Amniotic epithelial cell (primary cell): ENCODE data around the gene ETV5.
"Not testable (repeated sequence)": the region's sequence is repeated elsewhere in the genome, so short reads cannot be mapped to it uniquely, and the experiment has no call there.

Source experiments
- DNase-seq: peaks from one replicate; pipeline ENCODE4 v3.0.0-alpha.2; 2010; ENCODE audit warnings: low read depth

Gene ETV5

DNA sequence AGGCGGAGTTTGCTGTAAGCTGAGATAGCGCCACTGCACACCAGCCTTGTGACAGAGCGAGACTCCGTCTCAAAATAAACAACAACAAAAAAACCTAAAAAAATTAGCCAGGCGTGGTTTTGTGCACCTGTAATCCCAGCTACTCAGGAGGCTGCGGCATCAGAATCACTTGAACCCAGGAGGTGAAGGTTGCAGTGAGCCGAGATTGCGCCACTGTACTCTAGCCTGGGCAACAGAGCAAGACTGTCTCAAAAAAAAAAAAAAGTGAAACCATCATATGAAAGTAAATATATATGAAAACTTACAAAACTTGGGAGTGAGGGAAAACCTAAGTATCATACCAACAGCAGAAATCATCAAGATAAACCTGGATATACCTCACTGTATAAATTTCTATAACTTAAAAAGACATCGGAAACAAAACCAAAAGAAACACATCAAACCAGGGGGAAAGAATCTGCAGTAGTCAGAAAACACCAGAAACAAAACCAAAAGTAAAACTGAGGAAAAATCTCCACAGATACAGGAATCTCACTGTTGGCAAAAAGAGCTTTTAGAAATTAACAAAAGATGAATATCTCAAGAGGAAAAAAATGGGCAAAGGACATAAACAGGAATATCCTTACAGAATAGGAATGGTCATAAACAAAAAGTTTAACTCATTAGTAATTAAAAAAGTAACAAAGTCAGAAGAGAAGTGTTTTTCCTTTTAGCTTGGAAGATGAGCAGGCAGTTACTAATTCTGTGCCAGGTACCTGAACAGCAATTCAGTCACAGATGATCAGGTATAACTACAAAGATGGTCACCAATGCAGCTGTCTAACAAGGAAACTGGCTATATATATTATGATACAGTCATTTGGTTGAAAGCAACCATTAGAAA, 41.3 kb downstream of the ETV5 start:
- DNase-seq: no peak

DNA sequence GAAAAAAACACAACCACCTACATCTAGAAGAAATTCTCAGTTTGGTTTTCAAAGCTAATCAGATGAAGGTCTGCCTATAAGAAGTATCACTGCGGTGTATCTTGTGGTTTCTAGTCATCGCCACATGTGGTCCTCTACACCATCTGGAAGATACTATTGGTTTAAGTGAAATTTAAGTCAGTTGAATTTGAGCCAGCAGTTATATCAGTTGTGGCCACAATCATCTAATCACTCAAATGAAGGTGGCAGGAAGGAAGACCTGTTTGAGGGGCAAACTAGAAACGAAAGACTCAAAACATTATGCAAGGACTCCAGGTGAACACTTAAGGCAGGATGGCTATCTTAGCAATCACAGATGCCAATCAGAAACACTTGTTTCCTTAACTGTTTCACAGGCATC, 48.7 kb downstream of the ETV5 start:
- no peak for DNase-seq

DNA sequence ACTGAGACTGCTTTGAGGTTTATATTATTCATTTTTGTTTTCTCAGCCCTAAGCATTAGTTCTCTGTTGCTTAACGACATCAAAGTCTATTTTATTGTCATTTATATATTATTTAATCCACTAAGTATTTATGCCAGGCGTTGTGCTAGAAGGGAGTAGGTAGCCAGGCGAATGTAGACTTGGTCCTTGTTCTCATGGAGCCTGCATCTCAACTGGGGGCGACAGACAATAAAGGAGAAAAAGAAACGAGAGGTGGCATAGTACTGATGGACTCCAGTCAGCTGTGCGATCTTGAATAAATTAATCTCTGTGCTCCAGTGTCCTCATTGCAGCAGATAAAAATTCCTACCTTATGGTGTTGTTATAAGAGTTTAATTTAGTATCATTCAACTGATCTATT, 49.7 kb downstream of the ETV5 start:
- DNase-seq: no peak

- DNase-seq: no peak
Observed at GRCh38 chr3:186058225-186058624, 50.7 kb downstream of the ETV5 start.

GRCh38 chr3:186057594-186057993, 51.3 kb downstream of the ETV5 start:
- DNase-seq: peak; percentile 87

DNA sequence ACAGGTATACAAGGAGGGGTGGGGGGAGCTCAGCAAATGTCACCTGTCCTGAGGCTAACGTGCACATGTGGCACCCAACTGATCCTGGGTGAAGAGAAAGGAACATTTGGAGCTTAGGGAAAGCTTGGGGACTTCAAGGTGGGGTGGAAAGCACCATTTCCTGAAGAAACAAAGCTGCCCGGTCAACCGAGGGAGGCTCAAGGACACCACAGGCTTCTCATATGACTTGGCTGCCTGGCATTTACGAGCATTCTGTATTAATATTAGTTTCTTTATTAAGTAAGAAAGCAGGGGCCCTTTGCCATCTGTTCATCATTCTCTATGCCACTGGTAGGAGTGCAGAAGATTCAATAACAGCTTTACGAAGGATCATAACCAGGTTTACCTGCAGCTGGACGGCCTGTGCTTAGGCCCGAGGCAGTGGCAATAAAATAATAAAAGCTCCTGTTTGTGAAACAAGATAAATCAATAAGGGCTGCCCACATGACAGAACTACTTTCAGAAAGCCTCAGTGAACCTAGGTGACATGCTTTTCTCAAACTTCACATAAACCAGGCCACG, 54.0 kb downstream of the ETV5 start:
- no peak for DNase-seq

DNA sequence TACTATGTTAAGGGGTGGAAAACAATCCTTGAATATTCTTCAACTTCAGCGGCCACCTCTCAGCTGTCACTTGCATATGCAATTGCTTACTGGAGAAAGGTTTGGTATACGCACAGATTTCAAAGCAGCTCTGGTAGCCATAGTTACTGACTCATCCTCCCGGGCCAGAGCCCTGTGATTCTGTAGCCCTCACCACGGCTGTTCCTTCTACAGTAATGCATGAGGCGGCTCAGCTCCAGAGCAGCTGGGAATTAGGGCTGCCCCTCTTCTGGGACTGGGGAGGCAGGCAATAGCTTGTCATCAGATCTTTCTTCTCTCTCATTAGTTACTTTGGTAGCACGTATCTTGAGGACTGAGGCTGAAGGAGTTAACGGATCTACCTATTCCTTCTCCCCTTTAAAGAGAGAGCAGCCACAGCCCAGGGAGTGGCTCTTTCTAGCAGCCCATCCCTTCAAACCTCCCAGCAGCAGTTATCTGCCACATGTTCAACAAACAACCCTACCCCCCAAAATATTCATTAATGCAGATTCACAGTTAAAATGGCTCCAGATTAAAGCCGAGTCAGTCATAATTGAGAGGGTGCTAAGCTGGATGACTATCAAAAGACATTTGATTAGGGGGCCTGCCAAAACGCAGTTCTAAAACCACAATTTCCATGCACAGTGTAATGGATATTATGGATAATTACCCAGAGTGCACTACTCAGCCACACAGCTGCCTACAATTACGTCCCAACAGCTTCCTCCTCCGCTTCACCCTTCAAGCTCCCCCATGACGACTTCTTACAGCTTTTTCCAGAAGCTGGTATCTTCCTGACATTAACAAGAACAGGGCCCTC, 54.7 kb downstream of the ETV5 start:
- peak; percentile 46 for DNase-seq

- no peak for DNase-seq
Observed at GRCh38 chr3:186052096-186052840, 56.6 kb downstream of the ETV5 start.

- no peak for DNase-seq
Observed at GRCh38 chr3:186049001-186049400, 59.9 kb downstream of the ETV5 start.

- no peak for DNase-seq
Observed at GRCh38 chr3:186048119-186048518, 60.8 kb downstream of the ETV5 start.

GRCh38 chr3:186046838-186047237, 62.1 kb downstream of the ETV5 start:
- DNase-seq: no peak

DNA sequence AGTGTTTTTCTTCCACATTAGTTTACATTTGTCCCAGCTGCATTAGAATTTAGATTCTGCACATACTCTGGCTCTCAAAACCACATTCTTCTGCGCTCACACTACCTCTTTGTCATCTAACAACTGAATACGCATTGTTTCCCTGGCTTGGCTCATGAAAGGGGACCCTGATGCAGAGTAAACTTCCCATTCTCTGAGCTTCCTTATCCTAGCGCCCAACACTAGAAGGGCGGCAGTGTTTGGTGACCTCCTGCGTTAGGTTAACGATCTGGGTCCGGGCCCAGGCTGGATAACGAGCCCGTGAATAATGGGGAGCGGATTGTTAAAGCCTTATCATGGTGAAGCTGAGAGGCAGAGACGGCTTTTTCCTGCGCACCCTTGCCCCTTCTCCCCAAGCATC, 63.9 kb downstream of the ETV5 start:
- no peak for DNase-seq

GRCh38 chr3:186044427-186044826, 64.5 kb downstream of the ETV5 start:
- no peak for DNase-seq

GRCh38 chr3:186042521-186043202, 66.2 kb downstream of the ETV5 start:
- peak; percentile 6 for DNase-seq

DNA sequence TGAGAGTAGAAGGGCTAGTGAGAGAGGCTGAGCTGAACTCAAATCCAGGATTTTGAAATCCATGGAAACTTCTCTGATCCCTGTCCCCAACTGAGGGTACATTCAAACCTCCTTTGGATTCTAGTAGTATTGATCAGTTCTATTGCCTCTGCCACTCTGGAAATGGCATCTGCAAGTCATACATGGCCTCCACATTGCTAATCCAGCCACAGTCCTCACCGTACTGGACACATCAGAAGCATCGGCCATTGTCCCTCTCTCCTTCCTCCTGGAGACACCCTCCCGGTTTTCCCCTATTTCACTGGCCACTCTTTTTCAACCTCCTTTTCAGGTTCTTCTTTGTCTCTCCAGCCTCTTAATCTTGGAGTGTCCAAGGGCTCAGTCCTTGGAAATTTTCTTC, 66.9 kb downstream of the ETV5 start:
- no peak for DNase-seq

- no peak for DNase-seq
Observed at GRCh38 chr3:186038360-186038759, 70.5 kb downstream of the ETV5 start.

- DNase-seq: peak; percentile 79
Observed at GRCh38 chr3:186035277-186035676, 73.6 kb downstream of the ETV5 start.

GRCh38 chr3:186032321-186032720, 76.6 kb downstream of the ETV5 start:
- DNase-seq: no peak

- DNase-seq: not testable (repeated sequence)
Observed at GRCh38 chr3:186025993-186026392, 82.9 kb downstream of the ETV5 start.

- DNase-seq: no peak
Observed at GRCh38 chr3:186025161-186025560, 83.7 kb downstream of the ETV5 start.

GRCh38 chr3:186024210-186024609, 84.7 kb downstream of the ETV5 start:
- DNase-seq: no peak

DNA sequence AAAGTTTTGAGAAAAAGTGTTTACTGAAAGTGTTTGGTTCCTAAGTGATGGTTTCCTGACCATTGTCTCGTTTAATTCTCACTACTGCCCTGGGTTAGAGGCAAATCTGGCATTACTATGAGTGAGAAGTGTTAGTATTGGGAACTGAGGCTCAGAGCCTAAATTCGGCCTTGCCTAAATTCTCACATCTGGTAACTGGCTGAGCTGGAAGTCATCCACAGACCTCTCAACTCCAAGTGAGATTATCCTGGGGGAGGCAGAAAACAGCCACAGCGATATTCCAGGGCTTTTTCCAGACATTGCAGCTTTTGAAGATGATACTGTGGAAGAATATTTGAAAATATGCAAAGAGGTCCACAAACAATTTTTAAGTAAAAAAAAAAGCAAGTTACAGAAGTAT, 86.0 kb downstream of the ETV5 start:
- DNase-seq: no peak
